Stimulated activated CD8-positive, alpha-beta memory T cell treated with anti-CD3 and anti-CD28 coated beads, Interleukin-12 subunit alpha, Interleukin-12 subunit beta, amount 100 ng/mL, for 24 hours (primary cell): ENCODE measurements around the gene PPM1G.
"Not testable (repeated sequence)": the region's sequence is repeated elsewhere in the genome, so short reads cannot be mapped to it uniquely, and the experiment has no call there.

Experiments
- DNase-seq: peaks from one replicate; pipeline ENCODE4 v3.0.0-alpha.2; 2020; ENCODE audit errors: extremely low read depth

PPM1G gene, protein sequence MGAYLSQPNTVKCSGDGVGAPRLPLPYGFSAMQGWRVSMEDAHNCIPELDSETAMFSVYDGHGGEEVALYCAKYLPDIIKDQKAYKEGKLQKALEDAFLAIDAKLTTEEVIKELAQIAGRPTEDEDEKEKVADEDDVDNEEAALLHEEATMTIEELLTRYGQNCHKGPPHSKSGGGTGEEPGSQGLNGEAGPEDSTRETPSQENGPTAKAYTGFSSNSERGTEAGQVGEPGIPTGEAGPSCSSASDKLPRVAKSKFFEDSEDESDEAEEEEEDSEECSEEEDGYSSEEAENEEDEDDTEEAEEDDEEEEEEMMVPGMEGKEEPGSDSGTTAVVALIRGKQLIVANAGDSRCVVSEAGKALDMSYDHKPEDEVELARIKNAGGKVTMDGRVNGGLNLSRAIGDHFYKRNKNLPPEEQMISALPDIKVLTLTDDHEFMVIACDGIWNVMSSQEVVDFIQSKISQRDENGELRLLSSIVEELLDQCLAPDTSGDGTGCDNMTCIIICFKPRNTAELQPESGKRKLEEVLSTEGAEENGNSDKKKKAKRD

GRCh38 chr2:27409321-27410073, at the start of gene PPM1G:
Gene PPM1G, minus strand, starts transcription at chr2:27409591. Its CDS starts 169 bp downstream, at chr2:27409422.
- DNase-seq, result peak; percentile 91

DNA sequence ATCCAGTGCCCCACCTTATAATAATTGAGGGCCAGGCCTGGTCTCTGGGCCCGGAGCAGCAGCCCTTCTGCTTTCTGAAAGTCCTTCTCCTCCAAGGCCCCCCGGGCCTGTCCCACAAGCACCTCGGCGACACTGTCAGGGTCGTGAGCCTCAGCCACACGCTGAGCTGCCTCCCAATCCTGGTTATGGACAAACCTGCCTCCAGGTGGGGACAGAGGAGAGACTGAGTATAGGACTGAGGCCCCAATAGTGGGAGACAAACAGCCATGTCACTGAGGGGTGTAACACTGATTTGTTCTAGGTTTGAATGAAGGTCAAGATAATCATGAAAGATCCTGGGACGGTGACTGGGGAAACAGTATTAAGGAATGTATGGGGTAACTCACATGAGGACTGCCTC, 44.6 kb upstream of the PPM1G start:
- no peak for DNase-seq

- no peak for DNase-seq
Observed at GRCh38 chr2:27451095-27451494, 41.7 kb upstream of the PPM1G start.

DNA sequence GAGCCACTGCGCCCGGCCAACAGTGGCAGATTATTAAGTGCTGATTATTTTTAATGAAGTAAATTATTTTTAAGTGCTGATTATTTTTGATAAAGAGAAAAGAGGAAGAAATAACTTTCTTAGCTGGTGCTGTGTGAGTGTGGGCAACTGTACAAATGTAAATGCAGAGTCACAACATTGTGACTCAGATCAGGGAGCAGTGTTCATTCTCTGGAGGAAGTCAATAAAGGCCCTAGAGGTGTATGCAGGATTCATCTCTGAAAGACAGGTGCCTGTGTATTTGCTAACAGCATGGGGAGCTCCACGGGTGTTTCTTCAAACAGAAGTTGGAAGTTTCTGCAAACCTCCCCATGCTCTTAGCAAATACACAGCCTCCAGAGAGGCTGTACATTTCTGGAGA, 39.0 kb upstream of the PPM1G start:
- DNase-seq, result no peak

- DNase-seq, result no peak
Observed at GRCh38 chr2:27446057-27446456, 36.7 kb upstream of the PPM1G start.

GRCh38 chr2:27445615-27446014, 36.2 kb upstream of the PPM1G start:
- DNase-seq, result no peak

DNA sequence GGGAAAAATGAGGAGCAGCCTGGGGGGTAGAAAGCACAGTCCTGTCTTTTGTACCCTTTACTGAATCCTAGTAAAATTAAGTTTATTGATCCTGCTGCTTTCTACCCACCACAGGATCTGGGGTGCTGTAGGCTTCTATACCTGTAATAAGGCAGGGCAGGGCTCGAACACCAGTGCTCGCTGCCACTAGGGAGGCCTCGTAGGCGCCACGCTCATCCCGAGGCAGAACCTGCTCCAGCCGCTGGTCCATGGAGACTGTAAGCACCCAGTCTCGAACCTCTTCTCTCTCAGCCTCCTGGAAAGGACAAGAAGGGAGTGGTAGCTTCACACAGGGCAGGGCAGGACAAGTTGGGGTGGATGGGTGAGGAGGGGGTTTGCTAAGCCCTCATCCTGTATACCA, 35.8 kb upstream of the PPM1G start:
- DNase-seq, result no peak

- no peak for DNase-seq
Observed at GRCh38 chr2:27442920-27443282, 33.5 kb upstream of the PPM1G start.

DNA sequence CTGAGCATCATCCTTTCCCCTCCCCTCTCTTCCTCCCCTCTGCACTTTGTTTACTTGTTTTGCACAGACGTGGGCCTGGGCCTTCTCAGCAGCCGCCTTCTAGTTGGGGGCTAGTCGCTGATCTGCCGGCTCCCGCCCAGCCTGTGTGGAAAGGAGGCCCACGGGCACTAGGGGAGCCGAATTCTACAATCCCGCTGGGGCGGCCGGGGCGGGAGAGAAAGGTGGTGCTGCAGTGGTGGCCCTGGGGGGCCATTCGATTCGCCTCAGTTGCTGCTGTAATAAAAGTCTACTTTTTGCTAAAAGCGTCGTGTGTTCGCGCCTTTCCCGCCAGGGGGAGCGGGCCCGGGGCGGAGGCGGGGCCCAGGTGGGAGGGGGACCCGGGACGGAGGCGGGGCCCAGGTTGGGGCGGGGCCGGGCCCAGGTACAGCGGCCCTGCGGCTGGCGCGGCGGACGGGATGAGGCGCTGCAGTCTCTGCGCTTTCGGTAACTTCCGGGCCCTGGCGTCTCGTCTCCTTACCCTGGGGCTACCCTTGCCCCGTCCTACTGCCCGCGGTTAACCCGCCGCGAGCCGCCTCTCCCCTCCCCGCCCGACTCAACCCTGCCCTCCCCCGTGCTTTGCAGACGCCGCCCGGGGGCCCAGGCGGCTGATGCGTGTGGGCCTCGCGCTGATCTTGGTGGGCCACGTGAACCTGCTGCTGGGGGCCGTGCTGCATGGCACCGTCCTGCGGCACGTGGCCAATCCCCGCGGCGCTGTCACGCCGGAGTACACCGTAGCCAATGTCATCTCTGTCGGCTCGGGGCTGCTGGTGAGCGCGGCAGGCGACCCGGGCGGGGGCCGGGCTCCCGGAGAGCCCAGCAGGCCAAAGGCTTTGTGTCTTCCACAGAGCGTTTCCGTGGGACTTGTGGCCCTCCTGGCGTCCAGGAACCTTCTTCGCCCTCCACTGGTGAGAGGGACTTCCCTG, 32.8 kb upstream of the PPM1G start, which contains the start of gene KRTCAP3:
KRTCAP3 (plus strand) TSS at position 424 of the 962 bp plus-strand sequence; CDS start at position 456, 32 bp downstream.
- DNase-seq, result no peak

DNA sequence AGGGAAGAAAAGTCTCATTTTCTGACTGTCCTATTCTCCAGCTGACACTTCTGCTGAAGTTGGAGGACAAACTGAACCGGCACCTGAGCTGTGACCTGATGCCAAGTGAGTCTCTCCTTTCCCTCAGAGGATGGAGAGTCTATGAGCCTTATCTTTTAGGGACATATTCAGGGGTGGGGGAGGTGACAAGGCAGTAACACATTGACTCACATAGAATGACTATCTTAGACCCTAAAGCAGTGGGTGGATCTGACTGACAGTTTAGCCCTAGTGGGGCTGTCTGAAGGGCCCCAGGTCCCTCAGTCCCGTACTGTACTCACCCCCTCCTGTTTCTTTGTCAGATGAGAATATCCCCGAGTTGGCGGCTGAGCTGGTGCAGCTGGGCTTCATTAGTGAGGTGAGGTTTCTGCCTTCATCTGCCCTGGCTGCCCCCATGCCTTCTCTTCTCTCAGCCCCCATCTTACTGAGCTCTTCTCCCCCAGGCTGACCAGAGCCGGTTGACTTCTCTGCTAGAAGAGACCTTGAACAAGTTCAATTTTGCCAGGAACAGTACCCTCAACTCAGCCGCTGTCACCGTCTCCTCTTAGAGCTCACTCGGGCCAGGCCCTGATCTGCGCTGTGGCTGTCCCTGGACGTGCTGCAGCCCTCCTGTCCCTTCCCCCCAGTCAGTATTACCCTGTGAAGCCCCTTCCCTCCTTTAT, 32.0 kb upstream of the PPM1G start:
- DNase-seq, result no peak

- DNase-seq, result no peak
Observed at GRCh38 chr2:27435628-27436027, 26.2 kb upstream of the PPM1G start.

GRCh38 chr2:27431395-27431794, 22.0 kb upstream of the PPM1G start:
- no peak for DNase-seq

- DNase-seq, result no peak
Observed at GRCh38 chr2:27428978-27429541, 19.7 kb upstream of the PPM1G start.

DNA sequence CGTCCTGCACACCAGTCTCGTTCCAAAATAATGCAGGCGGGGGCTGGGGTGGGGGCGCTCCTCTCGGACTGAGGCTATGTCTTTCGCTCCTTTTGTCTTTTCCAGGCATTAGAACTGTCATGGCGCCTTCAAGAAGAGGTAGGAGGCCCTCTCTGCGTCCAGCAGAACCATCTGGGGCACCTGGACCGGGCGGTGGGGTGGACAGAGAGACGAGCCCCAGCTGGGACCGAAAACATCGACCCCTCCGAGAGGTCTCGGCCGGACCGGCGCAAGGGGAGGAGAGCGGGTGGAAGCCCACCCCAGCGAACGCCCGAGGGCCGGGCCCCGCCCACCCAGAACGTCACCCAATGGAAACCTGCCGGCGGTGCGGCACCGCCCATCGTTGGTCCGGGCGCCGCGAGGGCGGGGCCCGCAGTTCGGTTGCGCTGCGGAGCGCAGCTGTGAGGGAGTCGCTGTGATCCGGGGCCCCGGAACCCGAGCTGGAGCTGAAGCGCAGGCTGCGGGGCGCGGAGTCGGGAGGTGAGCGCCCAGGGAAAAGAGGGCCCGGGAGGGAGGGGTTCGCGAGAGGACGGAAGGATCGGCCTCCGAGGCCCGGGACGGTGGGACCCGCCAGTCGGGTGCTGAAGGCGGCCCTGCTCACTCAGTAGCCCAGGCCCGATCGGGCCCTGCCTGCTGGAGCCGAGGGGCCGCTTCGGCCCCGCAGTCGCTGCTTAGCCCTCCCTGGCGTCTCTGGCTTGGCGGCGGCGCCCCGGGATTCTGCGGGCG, 19.0 kb upstream of the PPM1G start, which contains the start of gene NRBP1:
NRBP1 (plus strand) TSS at position 419 of the 765 bp plus-strand sequence. CDS start 4,643 bp downstream, outside the sequence.
- DNase-seq, result peak; percentile 85

- DNase-seq, result no peak
Observed at GRCh38 chr2:27427863-27428212, 18.4 kb upstream of the PPM1G start.

GRCh38 chr2:27425039-27425438, 15.6 kb upstream of the PPM1G start:
- not testable (repeated sequence) for DNase-seq

GRCh38 chr2:27422958-27423357, 13.6 kb upstream of the PPM1G start:
- DNase-seq, result no peak

GRCh38 chr2:27421660-27422250, 12.4 kb upstream of the PPM1G start:
- no peak for DNase-seq

- DNase-seq, result no peak
Observed at GRCh38 chr2:27420996-27421395, 11.6 kb upstream of the PPM1G start.
